ENCODE results near the gene C1orf174. TPM values are rescaled to one million over a fixed set of nuclear protein-coding genes. Genes with fewer than 3 reads are reported as not detected.

C1orf174 gene
- total RNA-seq, 1 experiment from 2014 or later = 21.1 TPM

GRCh38 chr1:3864884-3865283 lies 35.2 kb downstream of the C1orf174 start:
- Histone ChIP-seq H2BK20ac (ENCODE audit: low read depth, low read length, poor library complexity, severe bottlenecking) (no peak overlapping the region), H3K14ac (ENCODE audit: insufficient read depth, low read length) (no peak overlapping the region), H3K4ac (ENCODE audit: low read depth, low read length) (no peak overlapping the region), H2AK5ac (ENCODE audit: insufficient read length, low read length) (no peak overlapping the region), H2BK15ac (ENCODE audit: low read depth, low read length) (no peak overlapping the region), H2BK12ac (ENCODE audit: insufficient read length, low read depth, low read length) (no peak overlapping the region), H3T11ph (ENCODE audit: low read length) (no peak overlapping the region), H4K5ac (ENCODE audit: insufficient read length, low read depth, low read length) (no peak overlapping the region), H3K18ac (ENCODE audit: insufficient read length, low read depth, low read length) (no peak overlapping the region), H3K23me2 (ENCODE audit: insufficient read length, low read depth, low read length, poor library complexity, severe bottlenecking) (no peaks in the 10 kb centered on the region), H3K79me2 (ENCODE audit: insufficient read depth, low read length) (no peaks in the 10 kb centered on the region), H3K9me3 (ENCODE audit: control insufficient read depth, low read depth, low read length) (no peaks in the 10 kb centered on the region), H3K56ac (ENCODE audit: insufficient read length, low read depth, low read length) (no peak overlapping the region), H3K9ac (ENCODE audit: extremely low read depth, insufficient read length, low read length) (no peak overlapping the region), H3K23ac (ENCODE audit: insufficient read length, low read depth, low read length) (no peak overlapping the region), H2BK5ac (ENCODE audit: insufficient read length, low read length) (no peak overlapping the region), H3K4me1 (ENCODE audit: insufficient read depth, low read length) (no peaks in the 10 kb centered on the region), H3K4me2 (ENCODE audit: insufficient read depth, insufficient read length, low read length) (no peak overlapping the region), H4K91ac (ENCODE audit: insufficient read length, low read depth, low read length) (no peak overlapping the region), H2AFZ (ENCODE audit: low read length) (no peak overlapping the region), H3K79me1 (ENCODE audit: insufficient read depth, low read depth, low read length, poor library complexity, severe bottlenecking) (no peaks in the 10 kb centered on the region), H4K8ac (replicated peaks; ENCODE audit: insufficient read length, low read depth, low read length) (no peak overlapping the region), H2BK120ac (ENCODE audit: low read depth, low read length, poor library complexity, severe bottlenecking) (no peak overlapping the region), H3K27me3 (ENCODE audit: insufficient read depth, low read length) (no peaks in the 10 kb centered on the region), H4K20me1 (ENCODE audit: control insufficient read depth, insufficient read depth, insufficient read length) (no peaks in the 10 kb centered on the region), H3K27ac (ENCODE audit: insufficient read length, low read depth, low read length) (no peak overlapping the region)
- DNase-seq = no peak
- peak overlapping the region in 1 of 3 experiments; percentile 43; a peak in 1 of 7 replicates for H3K27ac Mint-ChIP-seq
- no peaks in the 10 kb centered on the region for H3K27me3 Mint-ChIP-seq (ENCODE audit: low read depth)
- peaks cover 9 to 12% (median 11%) of the 10 kb centered on the region in 3 experiments for H3K36me3 Mint-ChIP-seq (ENCODE audit: insufficient read depth in 1 of 3, low read depth in 3 of 3)
- TF ChIP-seq CTCF (conservative IDR thresholded peaks at IDR 0.05) = no peak
- WGBS (ENCODE audit: extremely low coverage, insufficient read length, low lambda C conversion rate) = no CpG with 5 or more reads among the region's 6 CpGs
- H3K4me3 Mint-ChIP-seq = no peak overlapping the region
- H3K4me1 Mint-ChIP-seq = peaks cover under 1% of the 10 kb centered on the region in 2 experiments; a peak in 1 of 4 replicates
- H3K9me3 Mint-ChIP-seq = peaks cover 6% of the 10 kb centered on the region in 2 experiments; a peak in 4 of 5 replicates
